ENCODE results near the gene IFNA7.
"Not testable (repeated sequence)": the region's sequence is repeated elsewhere in the genome, so short reads cannot be mapped to it uniquely, and the experiment has no call there.

The IFNA7 gene

GRCh38 chr9:21202105-21202504 lies at the start of gene IFNA7:
TSS of gene IFNA7 (minus strand) at chr9:21202205. CDS start at chr9:21202165, 40 bp downstream.
- not testable (repeated sequence) for DNase-seq

GRCh38 chr9:21251638-21252037 lies 49.6 kb upstream of the IFNA7 start:
- DNase-seq = no peak

- DNase-seq = no peak
Measured at GRCh38 chr9:21251190-21251589, 49.2 kb upstream of the IFNA7 start.

DNA sequence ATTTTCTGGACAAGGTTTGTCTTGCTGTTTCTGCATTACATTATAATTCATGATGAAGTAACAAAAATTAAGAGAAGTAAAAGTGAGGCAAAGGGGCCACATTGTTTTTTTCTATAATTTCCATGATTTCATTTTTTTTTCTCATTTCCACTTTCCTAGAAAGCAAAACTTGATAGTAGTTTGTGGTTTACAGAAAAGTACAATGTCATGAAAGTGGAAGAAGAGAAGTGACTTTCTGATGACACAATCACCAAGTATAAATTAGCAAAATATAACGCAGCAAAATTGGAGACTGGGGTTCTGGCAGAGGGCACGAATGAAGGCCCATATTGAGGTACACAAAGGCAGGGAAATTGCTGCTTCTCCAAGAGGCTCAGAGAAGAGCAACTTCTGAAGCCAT lies 42.8 kb upstream of the IFNA7 start:
- DNase-seq = no peak

DNA sequence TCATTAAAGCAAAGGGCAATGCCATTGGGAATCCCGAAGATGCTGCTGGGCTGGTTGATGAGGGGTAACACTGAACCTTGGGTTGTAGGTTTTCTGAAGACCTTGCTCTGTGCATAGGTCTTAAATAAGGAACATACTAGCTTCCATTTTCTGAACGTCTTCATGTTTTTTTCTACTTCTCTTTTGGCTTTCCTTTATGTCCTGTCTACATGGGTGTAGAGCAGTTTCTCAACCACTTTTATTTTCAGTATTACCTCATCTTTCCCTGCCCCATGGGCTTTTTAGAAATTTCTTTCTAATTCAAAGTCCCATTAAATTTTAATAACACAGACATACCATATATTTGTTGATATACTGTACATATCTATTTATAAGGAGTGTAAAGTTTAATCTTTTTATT lies 37.9 kb upstream of the IFNA7 start, which contains the start of gene IFNA14:
TSS of gene IFNA14 (minus strand) at position 95 of the 400 bp plus-strand sequence. CDS start at position 25, 70 bp downstream.
- no peak for DNase-seq

DNA sequence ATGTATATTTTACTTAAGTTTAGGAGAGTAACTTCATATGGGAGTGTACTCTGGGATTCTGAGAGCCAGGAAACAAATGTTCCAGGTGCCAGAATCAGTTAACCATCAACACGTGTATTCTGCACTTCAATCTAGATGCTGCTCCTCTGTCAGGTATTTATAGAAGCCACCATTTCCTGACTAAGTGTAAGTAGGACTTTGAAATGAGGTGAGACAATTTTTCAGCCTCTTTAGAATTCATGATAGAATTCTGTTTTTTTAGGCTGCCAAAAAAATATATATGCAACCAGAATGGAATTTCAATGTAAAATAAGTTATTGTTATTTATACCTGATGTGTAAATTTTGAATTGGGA lies 34.3 kb upstream of the IFNA7 start:
- not testable (repeated sequence) for DNase-seq

DNA sequence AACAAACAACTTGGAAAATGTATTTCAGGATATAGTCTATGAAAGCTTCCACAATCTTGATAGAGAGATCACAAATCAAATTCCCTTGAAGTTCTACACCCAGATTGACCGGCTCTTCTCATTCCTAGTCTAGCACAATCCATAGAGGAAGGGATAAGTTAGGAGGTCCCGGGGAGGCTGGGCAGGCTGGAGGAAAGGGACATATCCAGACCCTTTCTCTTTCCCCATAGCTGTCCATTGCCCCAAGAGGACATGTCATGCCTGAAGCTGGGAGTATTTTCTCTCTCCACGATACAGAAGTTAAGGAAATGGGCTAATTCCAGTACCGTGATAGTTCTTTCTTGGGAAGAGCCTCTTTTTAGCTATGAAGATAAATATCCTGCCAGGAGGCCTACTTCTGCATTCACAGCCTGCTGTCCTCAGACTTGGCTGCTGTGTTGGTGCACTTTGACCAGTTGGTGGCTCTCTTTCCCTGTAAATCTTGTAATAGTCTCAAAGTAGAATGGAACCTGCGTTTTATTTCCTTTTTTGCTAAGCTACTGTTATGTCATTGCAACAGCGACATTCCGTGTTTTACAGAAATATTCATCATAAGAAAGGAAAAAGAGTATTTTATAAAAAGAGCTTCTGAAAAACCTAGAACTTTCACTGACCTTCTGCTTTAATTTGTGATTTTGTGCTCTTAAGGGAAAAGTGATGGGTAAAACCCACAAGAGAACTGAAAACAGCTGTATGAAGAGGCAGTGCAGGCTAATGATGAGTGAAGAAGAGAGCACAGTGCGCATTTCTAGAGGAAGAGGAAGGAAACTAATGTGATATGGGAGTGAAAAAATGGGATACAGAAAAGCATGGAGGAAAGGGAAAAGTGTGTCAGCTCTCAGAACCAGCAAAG lies 33.7 kb upstream of the IFNA7 start:
- DNase-seq = not testable (repeated sequence)

GRCh38 chr9:21234153-21234687 lies 32.2 kb upstream of the IFNA7 start:
- DNase-seq = no peak

DNA sequence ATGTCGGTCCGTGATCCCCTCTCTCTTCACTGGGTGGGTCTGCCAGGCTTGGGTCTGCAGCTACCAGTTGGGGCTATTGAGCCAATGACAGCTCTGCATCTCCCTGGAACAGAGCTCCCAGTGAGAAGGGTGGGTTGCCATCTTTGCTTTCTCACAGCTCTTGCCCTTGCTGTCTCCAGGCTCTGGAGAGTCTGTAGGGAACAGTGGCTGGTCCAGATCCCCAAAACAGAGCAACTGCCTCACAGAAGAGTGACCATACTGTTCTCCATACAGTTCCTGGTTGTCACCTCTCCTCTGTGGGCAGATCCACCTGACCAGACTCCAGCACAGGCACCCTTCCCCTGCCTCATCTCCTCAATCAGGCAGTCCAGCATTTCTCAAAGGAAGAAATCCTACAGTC lies 31.3 kb upstream of the IFNA7 start:
- DNase-seq = no peak

DNA sequence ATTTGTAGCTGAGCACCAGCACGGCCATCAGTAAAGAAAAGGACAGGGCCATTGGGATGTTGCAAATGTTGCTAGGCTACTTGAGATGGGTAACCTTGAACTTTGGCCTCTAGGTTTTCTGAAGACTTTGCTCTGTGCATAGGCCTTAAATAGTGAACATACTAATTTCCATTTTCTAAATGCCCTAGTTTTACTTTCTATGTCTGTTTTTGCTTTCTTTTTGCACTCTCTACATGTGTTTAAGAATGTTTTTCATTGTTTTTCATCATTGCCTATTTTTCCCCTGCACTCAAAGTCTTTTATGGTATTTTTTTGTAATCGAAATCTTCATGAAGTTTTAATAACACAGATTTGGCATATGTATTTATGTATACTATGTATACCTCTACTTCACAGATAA lies 26.1 kb upstream of the IFNA7 start, which contains the start of gene IFNA17:
TSS of gene IFNA17 (minus strand) at position 101 of the 400 bp plus-strand sequence. CDS start at position 52, 49 bp downstream.
- no peak for DNase-seq

GRCh38 chr9:21217211-21217610 lies 15.2 kb upstream of the IFNA7 start, which contains the start of gene IFNA16:
TSS of gene IFNA16 (minus strand) at chr9:21217311. CDS start at chr9:21217305, 6 bp downstream.
- not testable (repeated sequence) for DNase-seq

DNA sequence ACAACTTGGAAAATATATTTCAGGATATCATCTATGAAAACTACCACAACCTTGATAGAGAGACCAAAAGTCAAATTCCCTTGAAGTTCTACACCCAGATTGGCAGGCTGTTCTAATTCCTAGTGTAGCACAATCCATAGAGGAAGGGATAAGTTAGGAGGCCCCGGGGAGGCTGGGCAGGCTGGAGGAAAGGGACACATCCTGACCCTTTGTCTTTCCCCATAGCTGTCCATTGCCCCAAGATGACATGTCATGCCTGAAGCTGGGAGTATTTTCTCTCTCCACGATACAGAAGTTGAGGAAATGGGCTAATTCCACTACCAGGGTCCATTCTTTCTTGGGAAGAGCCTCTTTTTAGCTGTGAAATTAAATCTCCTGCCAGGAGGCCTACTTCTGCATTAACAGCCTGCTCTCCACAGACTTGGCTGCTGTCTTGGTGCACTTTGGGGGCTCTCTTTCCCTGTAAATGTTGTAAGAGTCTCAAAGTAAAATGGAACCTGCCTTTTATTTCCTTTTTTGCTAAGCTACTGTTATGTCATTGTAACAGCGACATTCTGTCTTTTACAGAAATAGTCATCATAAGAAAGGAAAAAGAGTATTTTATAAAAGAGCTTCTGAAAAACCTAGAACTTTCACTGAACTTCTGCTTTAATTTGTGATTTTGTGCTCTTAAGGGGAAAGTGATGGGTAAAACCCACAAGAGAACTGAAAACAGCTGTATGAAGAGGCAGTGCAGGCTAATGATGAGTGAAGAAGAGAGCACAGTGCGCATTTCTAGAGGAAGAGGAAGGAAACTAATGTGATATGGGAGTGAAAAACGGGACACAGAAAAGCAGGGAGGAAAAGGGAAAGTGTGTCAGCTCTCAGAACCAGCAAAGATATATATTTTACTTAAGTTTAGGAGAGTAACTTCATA lies 11.7 kb upstream of the IFNA7 start:
- not testable (repeated sequence) for DNase-seq

DNA sequence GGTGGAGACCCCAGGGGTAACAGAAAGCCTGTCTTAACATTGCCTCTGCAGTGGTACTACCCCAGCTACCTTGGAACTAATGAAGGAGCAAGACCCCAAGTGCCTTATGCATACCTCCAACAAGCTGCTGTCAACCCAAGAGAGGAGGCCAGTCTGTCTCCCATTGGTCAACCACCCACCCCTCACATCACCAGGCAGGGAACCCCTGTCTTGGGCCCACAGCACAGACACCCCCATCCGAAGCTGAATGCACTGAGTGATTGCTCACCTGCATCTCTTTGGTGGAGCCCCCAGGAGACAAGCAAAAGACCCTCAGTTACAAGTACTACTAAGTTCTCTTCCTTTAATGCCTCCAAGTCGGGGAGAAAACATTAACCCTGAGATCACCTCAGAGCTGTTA lies 10.2 kb upstream of the IFNA7 start:
- not testable (repeated sequence) for DNase-seq

- not testable (repeated sequence) for DNase-seq
Measured at GRCh38 chr9:21210782-21211181, 8.8 kb upstream of the IFNA7 start.

DNA sequence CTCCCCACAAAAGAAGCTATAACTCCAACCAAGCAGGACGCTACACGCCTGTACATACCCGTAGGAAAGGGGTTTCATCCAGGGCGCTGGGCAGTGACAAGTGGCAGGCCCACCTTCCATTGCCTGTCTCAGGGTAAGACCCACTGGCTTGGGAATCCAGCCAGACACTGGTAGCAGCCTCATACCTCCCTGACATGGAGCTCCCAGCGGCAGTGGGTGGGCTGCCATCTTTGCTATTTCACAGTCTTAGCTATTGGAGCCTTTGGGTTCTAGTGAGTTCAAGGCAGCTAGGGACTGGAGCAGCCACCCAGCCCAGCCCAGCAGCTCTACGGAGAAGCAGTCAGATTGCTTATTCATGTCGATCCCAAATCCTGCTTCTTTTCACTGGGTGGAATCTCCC lies 8.3 kb upstream of the IFNA7 start:
- DNase-seq = no peak

DNA sequence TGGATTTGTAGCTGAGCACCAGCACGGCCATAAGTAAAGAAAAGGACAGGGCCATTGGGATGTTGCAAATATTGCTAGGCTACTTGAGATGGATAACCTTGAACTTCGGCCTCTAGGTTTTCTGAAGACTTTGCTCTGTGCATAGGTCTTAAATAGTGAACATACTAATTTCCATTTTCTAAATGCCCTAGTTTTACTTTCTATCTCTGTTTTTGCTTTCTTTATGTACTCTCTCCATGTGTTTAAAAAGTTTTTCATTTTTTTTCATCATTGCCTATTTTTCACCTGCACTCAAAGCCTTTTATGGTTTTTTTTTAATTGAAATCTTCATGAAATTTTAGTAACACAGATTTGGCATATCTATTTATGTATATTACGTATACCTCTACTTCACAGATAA lies 5.0 kb upstream of the IFNA7 start, which contains the start of gene IFNA10:
TSS of gene IFNA10 (minus strand) at position 101 of the 400 bp plus-strand sequence. CDS start at position 55, 46 bp downstream.
- DNase-seq = not testable (repeated sequence)

DNA sequence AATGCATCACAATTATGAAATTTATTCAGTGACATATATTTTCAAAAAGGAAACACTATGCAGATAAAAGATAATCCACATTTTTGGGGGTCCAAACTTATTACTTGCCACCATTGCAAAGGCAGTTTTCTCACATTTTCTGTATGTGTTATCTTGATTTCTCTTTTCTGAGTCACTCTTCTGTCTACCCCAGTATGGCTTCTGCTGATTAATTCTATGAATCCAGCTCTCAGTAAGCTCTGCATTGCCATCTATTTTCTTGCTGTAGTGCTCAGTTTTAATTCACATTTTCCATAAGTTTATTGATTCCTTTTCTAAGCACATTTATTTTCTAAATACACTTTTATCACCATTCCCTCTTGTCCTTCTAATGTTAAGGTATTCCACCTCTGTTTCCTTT lies 3.2 kb upstream of the IFNA7 start:
- no peak for DNase-seq

DNA sequence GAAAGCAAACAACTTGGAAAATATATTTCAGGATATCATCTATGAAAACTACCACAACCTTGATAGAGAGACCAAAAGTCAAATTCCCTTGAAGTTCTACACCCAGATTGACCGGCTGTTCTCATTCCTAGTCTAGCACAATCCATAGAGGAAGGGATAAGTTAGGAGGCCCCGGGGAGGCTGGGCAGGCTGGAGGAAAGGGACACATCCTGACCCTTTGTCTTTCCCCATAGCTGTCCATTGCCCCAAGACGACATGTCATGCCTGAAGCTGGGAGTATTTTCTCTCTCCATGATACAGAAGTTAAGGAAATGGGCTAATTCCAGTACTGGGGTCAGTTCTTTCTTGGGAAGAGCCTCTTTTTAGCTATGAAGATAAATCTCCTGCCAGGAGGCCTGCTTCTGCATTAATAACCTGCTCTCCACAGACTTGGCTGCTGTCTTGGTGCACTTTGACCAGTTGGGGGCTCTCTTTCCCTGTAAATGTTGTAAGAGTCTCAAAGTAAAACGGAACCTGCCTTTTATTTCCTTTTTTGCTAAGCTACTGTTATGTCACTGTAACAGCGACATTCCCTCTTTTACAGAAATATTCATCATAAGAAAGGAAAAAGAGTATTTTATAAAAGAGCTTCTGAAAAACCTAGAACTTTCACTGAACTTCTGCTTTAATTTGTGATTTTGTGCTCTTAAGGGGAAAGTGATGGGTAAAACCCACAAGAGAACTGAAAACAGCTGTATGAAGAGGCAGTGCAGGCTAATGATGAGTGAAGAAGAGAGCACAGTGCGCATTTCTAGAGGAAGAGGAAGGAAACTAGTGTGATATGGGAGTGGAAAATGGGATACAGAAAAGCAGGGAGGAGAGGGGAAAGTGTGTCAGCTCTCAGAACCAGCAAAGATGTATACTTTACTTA lies 6.9 kb downstream of the IFNA7 start:
- not testable (repeated sequence) for DNase-seq

DNA sequence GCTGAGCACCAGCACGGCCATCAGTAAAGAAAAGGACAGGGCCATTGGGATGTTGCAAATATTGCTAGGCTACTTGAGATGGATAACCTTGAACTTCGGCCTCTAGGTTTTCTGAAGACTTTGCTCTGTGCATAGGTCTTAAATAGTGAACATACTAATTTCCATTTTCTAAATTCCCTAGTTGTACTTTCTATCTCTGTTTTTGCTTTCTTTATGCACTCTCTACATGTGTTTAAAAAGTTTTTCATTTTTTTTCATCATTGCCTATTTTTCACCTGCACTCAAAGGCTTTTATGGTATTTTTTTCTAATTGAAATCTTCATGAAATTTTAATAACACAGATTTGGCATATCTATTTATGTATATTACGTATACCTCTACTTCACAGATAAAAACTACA lies 14.5 kb downstream of the IFNA7 start, which contains the start of gene IFNA4:
TSS of gene IFNA4 (minus strand) at position 101 of the 400 bp plus-strand sequence. CDS start at position 45, 56 bp downstream.
- DNase-seq = not testable (repeated sequence)

DNA sequence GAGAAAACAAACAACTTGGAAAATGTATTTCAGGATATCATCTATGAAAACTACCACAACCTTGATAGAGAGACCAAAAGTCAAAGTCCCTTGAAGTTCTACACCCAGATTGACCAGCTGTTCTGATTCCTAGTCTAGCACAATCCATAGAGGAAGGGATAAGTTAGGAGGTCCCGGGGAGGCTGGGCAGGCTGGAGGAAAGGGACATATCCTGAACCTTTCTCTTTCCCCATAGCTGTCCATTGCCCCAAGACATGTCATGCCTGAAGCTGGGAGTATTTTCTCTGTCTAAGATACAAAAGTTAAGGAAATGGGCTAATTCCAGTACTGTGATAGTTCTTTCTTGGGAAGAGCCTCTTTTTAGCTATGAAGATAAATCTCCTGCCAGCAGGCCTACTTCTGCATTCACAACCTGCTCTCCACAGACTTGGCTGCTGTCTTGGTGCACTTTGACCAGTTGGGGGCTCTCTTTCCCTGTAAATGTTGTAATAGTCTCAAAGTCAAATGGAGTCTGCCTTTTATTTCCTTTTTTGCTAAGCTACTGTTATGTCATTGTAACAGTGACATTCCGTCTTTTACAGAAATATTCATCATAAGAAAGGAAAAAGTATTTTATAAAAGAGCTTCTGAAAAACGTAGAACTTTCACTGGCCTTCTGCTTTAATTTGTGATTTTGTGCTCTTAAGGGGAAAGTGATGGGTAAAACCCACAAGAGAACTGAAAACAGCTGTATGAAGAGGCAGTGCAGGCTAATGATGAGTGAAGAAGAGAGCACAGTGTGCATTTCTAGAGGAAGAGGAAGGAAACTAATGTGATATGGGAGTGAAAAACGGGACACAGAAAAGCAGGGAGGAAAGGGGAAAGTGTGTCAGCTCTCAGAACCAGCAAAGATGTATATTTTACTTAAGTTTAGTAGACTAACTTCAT lies 18.9 kb downstream of the IFNA7 start:
- not testable (repeated sequence) for DNase-seq
